ENCODE data around the gene CSNK2B.

CSNK2B gene

GRCh38 chr6:31639043-31639442, 26.8 kb upstream of the CSNK2B start:
- no peak for DNase-seq

DNA sequence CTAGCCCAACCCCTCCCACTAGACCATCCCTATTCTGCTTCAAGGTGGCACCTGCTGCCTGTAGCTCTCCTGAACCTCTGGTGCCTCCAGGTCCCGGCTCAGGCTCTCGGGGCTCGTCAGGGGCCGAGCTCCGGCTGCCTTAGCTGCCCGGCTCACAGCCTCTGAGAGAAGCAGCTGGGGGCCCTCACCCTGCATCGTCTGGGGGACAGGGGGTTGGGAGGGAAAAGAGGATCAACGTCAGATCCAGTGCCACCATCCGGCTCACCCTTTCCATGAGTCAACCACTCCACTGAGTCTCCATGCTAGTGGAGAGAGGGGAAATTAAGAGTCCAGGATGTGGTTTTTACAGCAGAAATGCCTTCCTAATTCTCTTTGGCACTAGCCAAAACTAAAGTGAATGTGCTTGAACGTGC, 26.4 kb upstream of the CSNK2B start:
- no peak for DNase-seq

GRCh38 chr6:31640612-31641011, 25.3 kb upstream of the CSNK2B start:
- no peak for DNase-seq

DNA sequence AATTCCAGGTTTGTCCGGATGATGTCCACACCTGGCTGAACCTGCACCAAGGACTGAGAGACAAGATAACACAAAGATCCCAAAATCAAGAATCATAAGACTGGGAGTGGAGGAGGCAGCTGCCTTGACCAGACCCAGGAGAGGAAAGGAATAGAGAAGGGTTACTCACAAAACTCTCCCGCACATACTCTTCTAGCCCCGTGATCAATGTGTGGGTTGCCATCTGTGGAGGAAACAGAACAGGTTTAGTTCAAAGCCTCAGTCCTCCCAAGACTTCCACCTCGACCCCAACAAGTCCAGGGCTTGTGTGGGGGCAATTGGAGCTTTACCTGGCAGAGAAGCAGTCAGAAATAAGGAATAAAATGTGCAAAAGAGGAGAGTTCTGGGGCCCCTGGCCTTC, 24.5 kb upstream of the CSNK2B start:
- DNase-seq, result no peak

- DNase-seq, result no peak
Measured at GRCh38 chr6:31642798-31643570, 22.9 kb upstream of the CSNK2B start.

DNA sequence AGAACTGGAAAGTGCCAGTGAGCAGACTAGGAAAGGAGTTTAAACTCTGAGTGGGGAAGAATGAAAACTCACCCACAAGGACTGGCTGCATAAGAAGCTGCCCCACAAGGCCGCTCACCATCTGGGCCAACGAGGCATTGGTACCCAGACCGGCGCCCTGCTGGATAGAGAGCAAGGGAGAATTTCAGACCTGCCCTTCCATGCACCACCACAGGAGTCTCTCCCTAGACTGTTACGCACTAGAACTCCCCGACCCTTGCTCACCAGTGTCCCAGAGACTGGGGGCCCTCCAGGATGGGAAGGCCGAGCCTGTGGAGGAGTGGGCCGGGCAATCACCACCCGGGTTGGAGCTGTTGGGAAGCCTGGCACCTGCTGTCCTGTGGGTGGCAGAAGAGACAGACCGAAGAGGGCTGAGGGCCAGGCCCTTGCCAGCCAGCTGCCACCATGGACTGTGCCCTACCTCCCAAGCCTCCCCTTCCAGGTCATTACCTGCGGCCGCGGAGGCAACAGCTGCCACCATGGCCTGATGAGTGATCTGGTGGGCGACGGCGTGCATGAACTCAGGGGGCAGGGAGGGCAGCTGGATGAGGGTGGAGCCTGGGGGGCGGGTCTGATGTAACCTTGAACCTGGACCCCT, 21.9 kb upstream of the CSNK2B start:
- no peak for DNase-seq

- DNase-seq, result no peak
Measured at GRCh38 chr6:31645325-31645724, 20.6 kb upstream of the CSNK2B start.

DNA sequence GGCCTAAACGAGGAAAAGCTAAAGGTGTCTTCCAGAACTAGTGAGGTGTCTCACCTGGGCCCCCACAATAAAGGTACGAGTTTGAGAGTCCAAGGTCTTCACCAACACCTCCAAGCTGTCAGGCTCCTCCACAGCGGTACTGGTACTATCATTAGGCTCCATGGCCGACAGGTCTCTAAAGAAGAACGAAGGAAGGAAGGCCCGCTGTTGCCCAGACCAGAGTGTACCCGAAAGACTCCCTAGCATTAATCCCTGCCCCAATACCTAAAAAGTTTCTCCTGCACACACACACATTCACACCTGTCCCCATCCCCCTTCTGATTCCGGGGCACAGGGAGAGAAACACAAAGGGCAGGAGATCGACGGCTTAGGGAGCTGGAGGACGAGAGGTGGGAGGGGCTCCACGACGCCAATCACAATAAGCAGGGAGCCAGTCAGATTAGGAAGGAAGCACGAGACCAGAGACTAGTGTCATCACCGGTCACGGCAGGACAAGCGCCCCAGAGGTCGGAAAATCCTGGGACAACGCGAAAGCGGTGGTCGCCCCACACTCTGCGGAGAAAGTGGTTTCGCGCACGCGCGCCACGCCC, 14.2 kb upstream of the CSNK2B start:
- peak in 1 of 2 experiments; percentile 60 for DNase-seq

GRCh38 chr6:31652925-31653724, 12.8 kb upstream of the CSNK2B start:
- DNase-seq, result peak; percentile 88 to 98

DNA sequence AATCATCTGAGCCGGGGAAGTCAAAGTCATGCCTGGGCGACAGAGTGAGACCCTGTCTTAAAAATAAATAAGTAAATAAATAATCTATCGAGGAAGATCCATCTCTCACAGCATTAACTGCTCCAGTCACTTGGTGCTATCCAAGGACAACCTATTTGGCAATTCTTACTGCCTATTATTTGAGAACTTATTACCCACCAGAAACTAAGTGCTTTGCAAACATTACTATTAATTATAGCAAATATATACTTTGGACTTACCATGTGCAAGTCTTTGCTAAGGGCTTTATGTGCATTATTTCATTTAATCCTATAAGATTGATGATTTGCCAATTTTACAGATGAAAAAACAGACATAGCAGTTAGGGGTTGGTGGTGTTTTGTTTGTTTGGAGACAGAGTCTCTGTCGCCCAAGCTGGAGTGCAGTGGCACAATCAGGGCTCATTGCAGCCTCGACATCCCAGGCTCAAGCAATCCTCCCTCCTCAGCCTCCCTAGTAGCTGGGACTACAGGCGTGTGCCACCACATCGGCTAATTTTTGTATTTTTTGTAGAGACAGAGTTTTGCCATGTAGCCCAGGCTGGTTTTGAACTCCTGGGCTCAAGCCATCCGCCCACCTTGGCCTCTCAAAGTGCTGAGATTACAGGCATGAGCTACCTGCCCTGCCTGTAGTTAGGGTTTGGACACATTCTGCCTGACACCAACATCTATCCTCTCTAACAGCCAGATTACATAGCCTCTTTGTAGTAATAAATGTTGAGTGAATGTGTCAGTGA, 11.1 kb upstream of the CSNK2B start:
- no peak for DNase-seq

DNA sequence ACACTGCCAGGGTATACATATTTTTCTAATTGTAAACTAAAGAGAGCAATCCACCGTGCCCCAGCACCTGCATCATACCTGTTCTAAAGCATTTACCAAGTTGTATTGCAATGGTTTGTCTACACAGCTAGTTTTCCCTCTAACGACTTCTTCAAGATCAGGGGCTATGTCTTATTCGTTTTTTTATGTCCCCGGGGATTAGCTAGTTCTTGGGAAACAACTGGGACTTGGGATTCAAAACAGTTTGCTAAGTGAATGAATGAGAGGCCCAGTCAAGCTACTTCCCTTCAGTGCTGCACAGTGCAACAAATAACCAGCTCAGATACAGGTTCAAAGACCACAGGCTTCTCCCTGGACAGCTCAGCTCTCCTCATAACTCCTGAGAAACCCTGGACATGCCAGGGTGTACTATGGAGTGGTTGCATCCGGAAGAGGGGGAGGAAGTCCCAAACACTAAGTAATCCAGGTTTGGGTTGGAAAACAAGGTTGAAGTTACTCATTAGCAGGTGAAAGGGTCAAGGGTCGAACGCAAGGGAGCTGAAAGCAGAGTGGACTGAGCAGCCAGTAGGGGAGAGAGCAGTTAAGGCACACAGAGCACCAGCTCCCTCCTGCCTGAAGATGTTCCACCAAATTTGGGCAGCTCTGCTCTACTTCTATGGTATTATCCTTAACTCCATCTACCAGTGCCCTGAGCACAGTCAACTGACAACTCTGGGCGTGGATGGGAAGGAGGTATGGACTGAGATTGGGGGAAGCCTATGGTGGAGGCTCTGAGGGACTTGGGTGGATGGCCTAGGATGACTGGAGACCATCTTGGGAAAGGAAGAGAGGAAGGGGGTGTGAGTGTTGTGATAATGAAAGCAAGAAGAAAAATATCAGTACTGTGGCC, 10.3 kb upstream of the CSNK2B start, which contains the start of gene APOM:
Gene APOM (plus strand): TSS at position 546 of the 889 bp plus-strand sequence. CDS start 73 bp downstream, at position 619.
- no peak for DNase-seq

GRCh38 chr6:31657406-31658157, 8.3 kb upstream of the CSNK2B start:
- no peak for DNase-seq

DNA sequence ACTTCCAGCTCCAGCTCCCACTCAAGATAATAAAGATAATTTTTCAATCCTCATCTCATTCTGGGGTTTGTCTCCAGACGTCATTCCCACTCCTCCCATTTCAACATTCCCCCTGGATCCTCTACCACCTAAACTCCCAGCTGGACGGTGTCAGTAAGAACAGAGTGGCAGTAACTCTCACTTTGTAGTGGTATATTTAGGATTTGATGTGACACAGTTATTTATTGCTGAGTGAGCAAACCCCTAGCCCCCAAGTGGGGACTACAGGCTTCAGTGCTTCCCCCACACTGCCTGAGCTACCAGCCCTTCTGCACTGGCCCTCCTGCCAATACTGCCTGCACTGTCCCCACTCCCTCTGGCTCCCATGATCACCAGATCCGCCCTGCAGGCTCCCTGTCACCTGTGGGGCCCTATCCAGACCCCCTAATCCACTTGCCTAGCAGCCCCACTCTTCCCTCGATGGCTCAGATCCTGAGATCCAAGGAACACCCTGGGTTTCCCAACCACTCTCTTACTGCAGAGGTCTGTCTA, 7.7 kb upstream of the CSNK2B start:
- no peak for DNase-seq

DNA sequence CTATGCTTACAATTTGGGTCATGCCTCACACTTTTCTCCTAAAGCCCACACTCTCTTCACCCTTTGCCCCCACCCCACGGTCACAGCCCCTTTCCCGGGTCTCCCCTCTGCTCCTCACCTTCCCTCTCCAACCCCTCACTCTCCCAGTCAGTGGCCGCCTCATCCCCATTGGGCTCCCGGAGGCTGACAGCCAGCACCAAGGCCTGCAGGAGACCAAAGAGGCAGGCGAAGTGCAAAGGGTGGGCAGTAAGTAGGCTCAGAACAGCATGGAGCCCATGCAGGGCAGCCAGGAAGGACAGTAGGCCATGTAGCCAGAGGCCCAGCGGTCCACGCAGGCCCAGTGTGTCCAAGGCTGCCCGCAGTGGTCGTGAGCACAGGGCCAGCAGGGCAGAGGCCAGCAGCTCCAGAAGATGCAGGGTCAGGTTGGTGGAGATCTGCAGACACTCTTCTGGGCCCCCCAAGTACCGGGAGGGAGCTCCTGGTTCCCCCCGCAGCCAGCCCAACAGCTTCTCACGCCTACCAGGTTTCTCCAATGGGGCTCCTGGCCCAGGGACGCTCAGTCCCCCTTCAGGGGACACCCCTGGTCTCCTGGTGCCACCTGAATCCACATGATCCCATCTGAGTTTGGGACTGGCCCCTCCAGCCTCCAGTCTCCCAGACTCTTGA, 6.8 kb upstream of the CSNK2B start:
- DNase-seq, result no peak

- no peak for DNase-seq
Measured at GRCh38 chr6:31659649-31660380, 6.1 kb upstream of the CSNK2B start.

DNA sequence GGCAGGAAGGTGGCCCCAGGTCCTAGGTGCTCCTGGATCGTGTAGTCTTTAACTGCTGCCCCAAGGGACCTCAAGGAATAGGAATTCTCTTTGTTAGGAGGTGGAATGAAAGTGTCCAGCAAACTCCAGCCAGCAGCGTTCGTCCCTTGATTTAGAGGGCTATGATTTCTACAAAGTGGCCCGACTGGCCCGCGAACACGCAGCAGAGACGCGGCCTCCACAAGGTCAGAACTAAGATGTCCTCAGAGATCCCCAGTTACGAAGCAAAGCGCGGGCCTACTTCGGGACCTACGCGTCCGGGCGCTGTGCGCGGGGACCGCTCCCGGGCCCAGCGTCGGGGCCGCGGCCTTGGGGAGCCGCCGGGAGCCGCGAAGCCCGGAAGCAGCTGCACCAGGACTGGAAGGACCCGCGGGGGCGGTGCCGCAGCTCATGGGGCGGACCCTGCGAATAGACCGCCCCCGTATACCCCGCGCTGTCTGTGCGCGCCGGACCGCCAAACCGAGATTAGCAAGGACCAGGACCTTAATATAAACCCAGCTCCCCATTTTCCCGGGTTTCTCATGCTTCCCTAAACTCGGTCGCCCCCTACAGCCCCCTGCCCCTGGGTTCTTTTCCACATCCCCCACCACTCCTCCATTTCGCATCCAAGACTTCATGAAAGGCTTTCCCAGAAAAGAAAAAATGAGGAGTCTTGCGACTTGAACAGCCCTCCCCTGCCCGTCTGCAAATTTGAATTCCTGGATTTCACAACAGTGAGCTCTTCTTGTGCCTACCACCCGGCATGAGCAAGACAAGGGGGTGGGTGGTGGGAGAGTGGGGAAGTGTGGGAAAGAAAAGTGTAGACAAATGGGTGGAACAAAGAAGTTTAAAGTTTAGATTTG, 5.3 kb upstream of the CSNK2B start, which contains the start of gene C6orf47:
Gene C6orf47 (minus strand): TSS at position 398 of the 881 bp plus-strand sequence. CDS start 831 bp downstream, outside the sequence.
- peak; percentile 52 to 72 for DNase-seq

- DNase-seq, result no peak
Measured at GRCh38 chr6:31661262-31662123, 4.4 kb upstream of the CSNK2B start.

Measured in NCI-H1930 (cell line).